Natural killer cell treated with Interleukin-12 subunit alpha and Interleukin-12 subunit beta and Interleukin-15 and Interleukin-18, amount 100 ng/mL, for 72 hours (primary cell): ENCODE data around the gene ZNF460. TPM values are rescaled to one million over a fixed set of nuclear protein-coding genes. Genes with fewer than 3 reads are reported as not detected.
"Not testable (repeated sequence)": the region's sequence is repeated elsewhere in the genome, so short reads cannot be mapped to it uniquely, and the experiment has no call there.

Source experiments
- ATAC-seq, 2 donors: fragments of 150-1000 bp; cut with Tn5 transposase in 1 of 2; sonication (Bioruptor Pico), chemical (Tn5 transposase) in 1 of 2; 2 replicates each; pipeline ENCODE4 v1.10.0; 2021
- DNase-seq: peaks from one replicate; pipeline ENCODE4 v3.0.0; 2022; ENCODE audit warnings: low spot score
- H3K27ac Mint-ChIP-seq, 2 donors: 1 replicate in 1 of 2; 2 replicates in 1 of 2; pipeline ENCODE4 v1.8.0; 2022; ENCODE audit warnings: mixed read lengths in 2 of 2, mild to moderate bottlenecking in 1 of 2, moderate library complexity in 1 of 2
- H3K27me3 Mint-ChIP-seq, 2 donors: 1 replicate in 1 of 2; 2 replicates in 1 of 2; pipeline ENCODE4 v1.8.0; 2022; ENCODE audit warnings: mixed read lengths in 2 of 2
- H3K36me3 Mint-ChIP-seq: one replicate; pipeline ENCODE4 v1.8.0; 2022; ENCODE audit warnings: mixed read lengths
- H3K4me1 Mint-ChIP-seq, 2 donors: 1 replicate in 1 of 2; 2 replicates in 1 of 2; pipeline ENCODE4 v1.8.0; 2022; ENCODE audit warnings: low read depth in 2 of 2, mixed read lengths in 2 of 2, mild to moderate bottlenecking in 1 of 2
- H3K4me3 Mint-ChIP-seq: one replicate; pipeline ENCODE4 v1.8.0; 2022; ENCODE audit warnings: mixed read lengths
- H3K9me3 Mint-ChIP-seq: 2 replicates; pipeline ENCODE4 v1.8.0; 2022; ENCODE audit warnings: mixed read lengths
- total RNA-seq, 2 donors: library from RNA; stranded (reverse); gene quantifications; one replicate each; pipeline ENCODE4 v1.2.3, GENCODE V29; 2022

The ZNF460 gene
- total RNA-seq, 2 donors from 2014 or later = 57.5 to 106 TPM

DNA sequence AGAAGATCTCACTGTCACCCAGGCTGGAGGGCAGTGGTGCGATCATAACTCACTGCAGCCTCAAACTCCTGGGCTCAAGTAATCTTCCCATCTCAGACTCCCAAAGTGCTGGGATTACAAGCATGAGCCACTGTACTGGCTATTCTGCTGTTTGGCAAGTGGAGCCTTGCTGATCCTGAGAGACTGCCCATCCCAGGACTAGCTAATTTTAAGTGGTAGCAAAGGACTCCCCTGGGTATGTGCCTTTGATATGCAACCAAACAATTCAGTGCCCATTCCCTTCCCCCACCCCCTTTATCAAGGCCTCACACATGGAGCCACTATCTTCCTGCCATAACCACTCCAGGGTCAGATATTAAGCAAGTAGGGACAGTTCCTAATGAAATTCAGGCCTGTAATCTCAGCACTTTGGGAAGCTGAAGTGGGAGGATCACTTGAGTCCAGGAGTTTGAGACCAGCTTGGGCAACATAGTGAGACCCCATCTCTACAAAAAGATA, 17.0 kb upstream of the ZNF460 start:
- peaks cover 9% of the 10 kb centered on the region for H3K9me3 Mint-ChIP-seq
- no peak for ATAC-seq
- H3K27me3 Mint-ChIP-seq = no peaks in the 10 kb centered on the region
- H3K36me3 Mint-ChIP-seq = peaks cover 41% of the 10 kb centered on the region
- H3K4me3 Mint-ChIP-seq = no peak overlapping the region
- DNase-seq = no peak
- H3K27ac Mint-ChIP-seq = no peak overlapping the region
- peaks cover 17 to 21% of the 10 kb centered on the region in 2 donors for H3K4me1 Mint-ChIP-seq

- Mint-ChIP-seq H3K9me3 (peaks cover 9% of the 10 kb centered on the region), H3K4me1 (peaks cover 26 to 33% of the 10 kb centered on the region in 2 donors), H3K36me3 (peaks cover 16% of the 10 kb centered on the region), H3K27ac (no peak overlapping the region), H3K4me3 (no peak overlapping the region), H3K27me3 (no peaks in the 10 kb centered on the region)
- DNase-seq (no peak), ATAC-seq (no peak)
Measured at GRCh38 chr19:57267291-57267690, 13.0 kb upstream of the ZNF460 start.

- Mint-ChIP-seq H3K4me3 (peak overlapping the region; percentile 59), H3K27ac (peak overlapping the region; percentile 48 to 78), H3K36me3 (peaks cover 19% of the 10 kb centered on the region), H3K4me1 (peaks cover 26 to 45% of the 10 kb centered on the region in 2 donors), H3K27me3 (no peaks in the 10 kb centered on the region), H3K9me3 (peaks cover 9% of the 10 kb centered on the region)
- DNase-seq (no peak), ATAC-seq (peak; percentile 73 to 76)
Measured at GRCh38 chr19:57269515-57270250, 10.6 kb upstream of the ZNF460 start.

DNA sequence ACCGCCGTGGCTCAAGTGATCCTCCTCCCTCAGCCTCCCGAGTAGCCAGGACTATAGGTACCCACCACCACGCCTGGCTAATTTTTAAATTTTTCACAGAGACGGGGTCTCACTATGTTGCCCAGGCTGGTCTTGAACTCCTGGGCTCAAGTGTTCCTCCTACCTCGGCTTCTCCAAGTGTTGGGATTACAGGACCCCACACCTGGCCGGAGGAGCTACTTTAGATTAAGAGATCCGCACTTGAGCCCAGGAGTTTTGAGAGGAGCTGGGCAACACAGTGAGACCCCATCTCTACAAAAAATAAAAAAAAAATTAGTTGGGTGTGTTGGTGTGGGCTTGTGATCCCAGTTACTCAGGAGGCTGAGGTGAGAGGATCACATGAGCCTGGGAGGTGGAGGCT, 9.0 kb upstream of the ZNF460 start:
- H3K27me3 Mint-ChIP-seq = no peaks in the 10 kb centered on the region
- no peak overlapping the region for H3K4me3 Mint-ChIP-seq
- peaks cover under 1% of the 10 kb centered on the region for H3K9me3 Mint-ChIP-seq
- DNase-seq (no peak), ATAC-seq (no peak)
- no peak overlapping the region for H3K27ac Mint-ChIP-seq
- peaks cover 11% of the 10 kb centered on the region for H3K36me3 Mint-ChIP-seq
- peaks cover 12 to 31% of the 10 kb centered on the region in 2 donors for H3K4me1 Mint-ChIP-seq

- Mint-ChIP-seq H3K9me3 (no peaks in the 10 kb centered on the region), H3K27ac (peak overlapping the region in 1 of 2 donors; percentile 70), H3K27me3 (no peaks in the 10 kb centered on the region), H3K4me3 (no peak overlapping the region), H3K4me1 (peaks cover 8 to 29% of the 10 kb centered on the region in 2 donors), H3K36me3 (peaks cover 4% of the 10 kb centered on the region)
- no peak for ATAC-seq
- no peak for DNase-seq
Measured at GRCh38 chr19:57273014-57273413, 7.3 kb upstream of the ZNF460 start.

GRCh38 chr19:57276430-57276829, 3.9 kb upstream of the ZNF460 start:
- no peaks in the 10 kb centered on the region for H3K27me3 Mint-ChIP-seq
- no peaks in the 10 kb centered on the region for H3K9me3 Mint-ChIP-seq
- DNase-seq = no peak
- peak overlapping the region in 1 of 2 donors; percentile 35 for H3K27ac Mint-ChIP-seq
- H3K4me3 Mint-ChIP-seq = no peak overlapping the region
- ATAC-seq = no peak
- peaks cover 5 to 23% of the 10 kb centered on the region in 2 donors for H3K4me1 Mint-ChIP-seq
- peaks cover 11% of the 10 kb centered on the region for H3K36me3 Mint-ChIP-seq

GRCh38 chr19:57278481-57278880, 1.8 kb upstream of the ZNF460 start:
- not testable (repeated sequence) for H3K9me3 Mint-ChIP-seq, H3K27me3 Mint-ChIP-seq, H3K27ac Mint-ChIP-seq, ATAC-seq, DNase-seq, H3K4me3 Mint-ChIP-seq
- Mint-ChIP-seq H3K36me3 (peaks cover 15% of the 10 kb centered on the region), H3K4me1 (peaks cover 20 to 23% of the 10 kb centered on the region in 2 donors)

GRCh38 chr19:57279418-57280164, 694 bp upstream of the ZNF460 start:
- Mint-ChIP-seq H3K9me3 (no peaks in the 10 kb centered on the region), H3K36me3 (peaks cover 13% of the 10 kb centered on the region), H3K4me1 (peaks cover 19 to 22% of the 10 kb centered on the region in 2 donors), H3K27me3 (no peaks in the 10 kb centered on the region), H3K27ac (no peak overlapping the region), H3K4me3 (no peak overlapping the region)
- ATAC-seq (peak; percentile 88 to 91), DNase-seq (peak; percentile 92)

DNA sequence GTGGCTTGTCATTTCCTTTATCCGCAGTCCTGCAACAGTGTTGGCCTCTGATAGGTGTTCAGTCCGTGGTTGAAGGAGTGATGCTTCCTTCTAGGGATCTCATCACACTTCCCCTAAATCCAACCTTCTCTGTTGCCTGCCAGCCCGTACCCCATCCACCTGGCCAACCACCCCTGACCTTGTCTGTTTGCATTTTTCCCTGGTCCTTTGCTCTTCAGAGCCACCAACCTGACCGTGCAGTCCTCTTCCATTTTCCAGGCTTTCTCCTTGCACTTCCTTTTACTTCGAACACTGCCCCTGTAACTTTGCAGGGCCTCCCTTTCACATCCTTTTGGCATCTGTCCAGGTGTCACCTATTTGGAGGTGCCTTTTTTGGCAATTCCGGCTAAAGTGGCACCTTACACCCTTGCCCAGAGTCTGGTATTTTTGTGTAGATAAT, 696 bp downstream of the ZNF460 start:
- Mint-ChIP-seq H3K9me3 (no peaks in the 10 kb centered on the region), H3K27me3 (no peaks in the 10 kb centered on the region), H3K4me1 (peaks cover 27 to 30% of the 10 kb centered on the region in 2 donors), H3K36me3 (peaks cover 24% of the 10 kb centered on the region), H3K4me3 (no peak overlapping the region), H3K27ac (no peak overlapping the region)
- no peak for DNase-seq
- ATAC-seq = no peak

DNA sequence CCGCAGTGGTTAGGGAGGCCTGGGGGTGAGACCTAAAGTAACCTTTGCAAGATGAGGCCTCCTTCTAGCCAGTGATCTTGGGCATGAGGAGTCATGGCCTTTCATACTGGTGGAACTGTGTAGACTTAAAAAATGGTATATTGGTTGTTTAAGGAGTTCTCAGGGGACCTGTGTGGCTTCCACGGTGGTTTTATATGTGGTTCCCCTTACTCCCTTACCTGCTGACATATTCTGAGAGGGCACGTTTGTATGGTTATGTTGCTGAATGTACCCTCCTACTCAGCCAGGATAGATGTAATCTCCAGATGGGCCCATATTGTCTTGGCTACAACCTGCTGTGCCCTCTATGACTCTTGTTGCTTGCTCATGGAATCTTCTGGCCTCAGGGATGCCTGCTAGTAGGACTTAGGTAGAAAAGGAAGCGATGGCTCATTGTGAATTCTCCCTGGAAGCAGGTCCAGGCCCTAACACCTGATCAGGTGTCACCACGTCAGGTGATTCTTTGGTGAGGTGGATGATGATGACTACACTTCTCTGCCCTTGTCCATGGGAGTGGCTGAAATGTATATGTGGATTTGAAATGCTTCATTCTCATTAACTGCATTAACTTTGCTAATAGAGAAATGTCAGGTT, 1.8 kb downstream of the ZNF460 start:
- ATAC-seq = no peak
- Mint-ChIP-seq H3K4me3 (no peak overlapping the region), H3K9me3 (no peaks in the 10 kb centered on the region), H3K27ac (no peak overlapping the region), H3K36me3 (peaks cover 27% of the 10 kb centered on the region), H3K27me3 (no peaks in the 10 kb centered on the region), H3K4me1 (peaks cover 27 to 36% of the 10 kb centered on the region in 2 donors)
- DNase-seq = no peak

- Mint-ChIP-seq H3K27me3 (no peaks in the 10 kb centered on the region), H3K4me1 (peaks cover 12 to 30% of the 10 kb centered on the region in 2 donors), H3K9me3 (peaks cover 3% of the 10 kb centered on the region), H3K36me3 (peaks cover 62% of the 10 kb centered on the region), H3K27ac (no peak overlapping the region), H3K4me3 (no peak overlapping the region)
- ATAC-seq (no peak), DNase-seq (no peak)
Measured at GRCh38 chr19:57288373-57288772, 8.1 kb downstream of the ZNF460 start.

GRCh38 chr19:57290970-57291369, 10.7 kb downstream of the ZNF460 start:
- Mint-ChIP-seq H3K27ac (no peak overlapping the region), H3K36me3 (peaks cover 77% of the 10 kb centered on the region), H3K27me3 (no peaks in the 10 kb centered on the region), H3K4me1 (peaks cover 15 to 29% of the 10 kb centered on the region in 2 donors), H3K4me3 (no peak overlapping the region), H3K9me3 (peaks cover 10% of the 10 kb centered on the region)
- ATAC-seq (no peak), DNase-seq (no peak)

DNA sequence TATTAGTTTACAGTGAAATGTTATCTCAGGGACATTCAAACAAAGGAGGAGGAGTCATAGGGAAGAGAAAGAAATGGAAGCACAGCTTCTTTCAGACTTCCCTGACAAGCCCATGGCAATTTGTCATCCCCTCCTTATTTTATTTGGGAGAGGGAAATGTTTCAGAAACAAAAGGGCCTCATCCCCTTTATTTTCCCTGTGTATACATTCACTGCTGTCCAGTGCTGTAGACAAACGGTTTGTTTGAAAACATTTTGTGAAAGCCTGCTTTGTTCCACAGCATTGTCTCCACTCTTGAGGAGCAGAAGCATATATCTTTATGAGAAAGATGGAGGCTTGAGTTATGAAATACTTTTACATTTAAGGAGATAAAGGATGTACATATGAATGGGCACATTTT, 12.3 kb downstream of the ZNF460 start:
- no peaks in the 10 kb centered on the region for H3K27me3 Mint-ChIP-seq
- H3K4me3 Mint-ChIP-seq = no peak overlapping the region
- H3K36me3 Mint-ChIP-seq = peaks cover 83% of the 10 kb centered on the region
- peaks cover 10% of the 10 kb centered on the region for H3K9me3 Mint-ChIP-seq
- DNase-seq (no peak), ATAC-seq (no peak)
- H3K4me1 Mint-ChIP-seq = peaks cover 22 to 24% of the 10 kb centered on the region in 2 donors
- no peak overlapping the region for H3K27ac Mint-ChIP-seq
